Parathyroid adenoma (tissue), 2 donors: ENCODE data around the gene TDP2.

Source experiments
- H2AFZ ChIP-seq: fragments of 300-600 bp; sonication (generic); one replicate; pipeline ENCODE4 v1.7.0; 2017; ENCODE audit warnings: antibody characterized with exemption, mild to moderate bottlenecking
- H3K27ac ChIP-seq: fragments of 300-600 bp; sonication (generic); one replicate; pipeline ENCODE4 v1.7.0; 2017
- H3K27me3 ChIP-seq: fragments of 300-600 bp; sonication (generic); one replicate; pipeline ENCODE4 v1.7.0; 2017; ENCODE audit warnings: low read length; ENCODE audit not compliant: control insufficient read depth, insufficient read depth
- H3K36me3 ChIP-seq: fragments of 300-600 bp; sonication (generic); one replicate; pipeline ENCODE4 v1.7.0; 2017; ENCODE audit warnings: low read length; ENCODE audit not compliant: control insufficient read depth, insufficient read depth
- H3K4me1 ChIP-seq: fragments of 300-600 bp; sonication (generic); one replicate; pipeline ENCODE4 v1.7.0; 2017; ENCODE audit warnings: control low read depth
- H3K4me2 ChIP-seq: fragments of 300-600 bp; sonication (generic); one replicate; pipeline ENCODE4 v1.7.0; 2017; ENCODE audit warnings: low read length
- H3K4me3 ChIP-seq: fragments of 300-600 bp; sonication (generic); one replicate; pipeline ENCODE4 v1.7.0; 2017; ENCODE audit warnings: low read depth, low read length
- H3K79me2 ChIP-seq: fragments of 300-600 bp; sonication (generic); one replicate; pipeline ENCODE4 v1.7.0; 2017; ENCODE audit warnings: control low read depth
- H3K9ac ChIP-seq: fragments of 300-600 bp; sonication (generic); one replicate; pipeline ENCODE4 v1.7.0; 2017; ENCODE audit warnings: mild to moderate bottlenecking
- H3K9me3 ChIP-seq: fragments of 300-600 bp; sonication (generic); one replicate; pipeline ENCODE4 v1.7.0; 2017; ENCODE audit warnings: low read length; ENCODE audit not compliant: control insufficient read depth
- CTCF ChIP-seq: fragments of 300-600 bp; sonication (generic); IDR thresholded peaks from one replicate; pipeline ENCODE4 v1.7.0; 2017; ENCODE audit warnings: antibody characterized with exemption, mild to moderate bottlenecking
- donor health status: primary hyperparathyroidism.

The TDP2 gene

GRCh38 chr6:24621626-24622289 is 44.9 kb downstream of the TDP2 start:
- H3K4me3 ChIP-seq, result no peak overlapping the region

GRCh38 chr6:24620637-24621036 is 46.1 kb downstream of the TDP2 start:
- H3K36me3 ChIP-seq, result no peaks in the 10 kb centered on the region
- no peak for TF ChIP-seq CTCF
- H2AFZ ChIP-seq, result no peak overlapping the region
- H3K9me3 ChIP-seq, result no peaks in the 10 kb centered on the region
- no peak overlapping the region for H3K4me3 ChIP-seq
- no peaks in the 10 kb centered on the region for H3K27me3 ChIP-seq
- no peak overlapping the region for H3K9ac ChIP-seq
- no peaks in the 10 kb centered on the region for H3K4me1 ChIP-seq
- H3K27ac ChIP-seq, result no peak overlapping the region
- no peak overlapping the region for H3K4me2 ChIP-seq
- H3K79me2 ChIP-seq, result no peaks in the 10 kb centered on the region

More at GRCh38 chr6:24621626-24622289, 44.9 kb downstream of the TDP2 start:
- no peaks in the 10 kb centered on the region for H3K36me3 ChIP-seq
- H3K9me3 ChIP-seq, result no peaks in the 10 kb centered on the region
- H3K27me3 ChIP-seq, result no peaks in the 10 kb centered on the region
- H3K9ac ChIP-seq, result no peak overlapping the region
- no peak for TF ChIP-seq CTCF
- H3K79me2 ChIP-seq, result no peaks in the 10 kb centered on the region
- no peaks in the 10 kb centered on the region for H3K4me1 ChIP-seq
- no peak overlapping the region for H3K27ac ChIP-seq
- H3K4me2 ChIP-seq, result no peak overlapping the region
- no peak overlapping the region for H2AFZ ChIP-seq

GRCh38 chr6:24619661-24620060 is 47.0 kb downstream of the TDP2 start:
- Histone ChIP-seq H3K79me2 (no peaks in the 10 kb centered on the region), H3K27me3 (no peaks in the 10 kb centered on the region), H3K9ac (no peak overlapping the region), H3K36me3 (no peaks in the 10 kb centered on the region), H2AFZ (no peak overlapping the region), H3K4me2 (no peak overlapping the region), H3K4me3 (no peak overlapping the region), H3K4me1 (no peaks in the 10 kb centered on the region), H3K27ac (no peak overlapping the region), H3K9me3 (no peaks in the 10 kb centered on the region)
- no peak for TF ChIP-seq CTCF

- Histone ChIP-seq H3K4me2 (no peak overlapping the region), H3K4me1 (no peaks in the 10 kb centered on the region), H3K79me2 (no peaks in the 10 kb centered on the region), H3K4me3 (no peak overlapping the region), H3K27ac (no peak overlapping the region), H3K9ac (no peak overlapping the region), H3K27me3 (no peaks in the 10 kb centered on the region), H3K36me3 (no peaks in the 10 kb centered on the region), H2AFZ (no peak overlapping the region), H3K9me3 (no peaks in the 10 kb centered on the region)
- no peak for TF ChIP-seq CTCF
Observed at GRCh38 chr6:24614648-24615047, 52.1 kb downstream of the TDP2 start.

- no peaks in the 10 kb centered on the region for H3K79me2 ChIP-seq
- H2AFZ ChIP-seq, result no peak overlapping the region
- H3K9ac ChIP-seq, result no peak overlapping the region
- no peak for TF ChIP-seq CTCF
- H3K4me1 ChIP-seq, result no peaks in the 10 kb centered on the region
- no peak overlapping the region for H3K27ac ChIP-seq
- no peaks in the 10 kb centered on the region for H3K36me3 ChIP-seq
- no peaks in the 10 kb centered on the region for H3K9me3 ChIP-seq
- H3K4me3 ChIP-seq, result no peak overlapping the region
- H3K27me3 ChIP-seq, result no peaks in the 10 kb centered on the region
- no peak overlapping the region for H3K4me2 ChIP-seq
Observed at GRCh38 chr6:24614043-24614420, 52.7 kb downstream of the TDP2 start.
